HG03097 (cell line): ENCODE data around the gene DGKD.

ENCODE experiments used
- ATAC-seq: cut with Tn5 transposase; IDR thresholded peaks from one replicate; pipeline ENCODE4 v1.9.1; 2021; ENCODE audit not compliant: unreplicated experiment, low FRiP score

DGKD gene, protein sequence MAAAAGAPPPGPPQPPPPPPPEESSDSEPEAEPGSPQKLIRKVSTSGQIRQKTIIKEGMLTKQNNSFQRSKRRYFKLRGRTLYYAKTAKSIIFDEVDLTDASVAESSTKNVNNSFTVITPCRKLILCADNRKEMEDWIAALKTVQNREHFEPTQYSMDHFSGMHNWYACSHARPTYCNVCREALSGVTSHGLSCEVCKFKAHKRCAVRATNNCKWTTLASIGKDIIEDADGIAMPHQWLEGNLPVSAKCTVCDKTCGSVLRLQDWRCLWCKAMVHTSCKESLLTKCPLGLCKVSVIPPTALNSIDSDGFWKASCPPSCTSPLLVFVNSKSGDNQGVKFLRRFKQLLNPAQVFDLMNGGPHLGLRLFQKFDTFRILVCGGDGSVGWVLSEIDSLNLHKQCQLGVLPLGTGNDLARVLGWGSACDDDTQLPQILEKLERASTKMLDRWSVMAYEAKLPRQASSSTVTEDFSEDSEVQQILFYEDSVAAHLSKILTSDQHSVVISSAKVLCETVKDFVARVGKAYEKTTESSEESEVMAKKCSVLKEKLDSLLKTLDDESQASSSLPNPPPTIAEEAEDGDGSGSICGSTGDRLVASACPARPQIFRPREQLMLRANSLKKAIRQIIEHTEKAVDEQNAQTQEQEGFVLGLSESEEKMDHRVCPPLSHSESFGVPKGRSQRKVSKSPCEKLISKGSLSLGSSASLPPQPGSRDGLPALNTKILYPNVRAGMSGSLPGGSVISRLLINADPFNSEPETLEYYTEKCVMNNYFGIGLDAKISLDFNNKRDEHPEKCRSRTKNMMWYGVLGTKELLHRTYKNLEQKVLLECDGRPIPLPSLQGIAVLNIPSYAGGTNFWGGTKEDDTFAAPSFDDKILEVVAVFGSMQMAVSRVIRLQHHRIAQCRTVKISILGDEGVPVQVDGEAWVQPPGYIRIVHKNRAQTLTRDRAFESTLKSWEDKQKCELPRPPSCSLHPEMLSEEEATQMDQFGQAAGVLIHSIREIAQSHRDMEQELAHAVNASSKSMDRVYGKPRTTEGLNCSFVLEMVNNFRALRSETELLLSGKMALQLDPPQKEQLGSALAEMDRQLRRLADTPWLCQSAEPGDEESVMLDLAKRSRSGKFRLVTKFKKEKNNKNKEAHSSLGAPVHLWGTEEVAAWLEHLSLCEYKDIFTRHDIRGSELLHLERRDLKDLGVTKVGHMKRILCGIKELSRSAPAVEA

DNA sequence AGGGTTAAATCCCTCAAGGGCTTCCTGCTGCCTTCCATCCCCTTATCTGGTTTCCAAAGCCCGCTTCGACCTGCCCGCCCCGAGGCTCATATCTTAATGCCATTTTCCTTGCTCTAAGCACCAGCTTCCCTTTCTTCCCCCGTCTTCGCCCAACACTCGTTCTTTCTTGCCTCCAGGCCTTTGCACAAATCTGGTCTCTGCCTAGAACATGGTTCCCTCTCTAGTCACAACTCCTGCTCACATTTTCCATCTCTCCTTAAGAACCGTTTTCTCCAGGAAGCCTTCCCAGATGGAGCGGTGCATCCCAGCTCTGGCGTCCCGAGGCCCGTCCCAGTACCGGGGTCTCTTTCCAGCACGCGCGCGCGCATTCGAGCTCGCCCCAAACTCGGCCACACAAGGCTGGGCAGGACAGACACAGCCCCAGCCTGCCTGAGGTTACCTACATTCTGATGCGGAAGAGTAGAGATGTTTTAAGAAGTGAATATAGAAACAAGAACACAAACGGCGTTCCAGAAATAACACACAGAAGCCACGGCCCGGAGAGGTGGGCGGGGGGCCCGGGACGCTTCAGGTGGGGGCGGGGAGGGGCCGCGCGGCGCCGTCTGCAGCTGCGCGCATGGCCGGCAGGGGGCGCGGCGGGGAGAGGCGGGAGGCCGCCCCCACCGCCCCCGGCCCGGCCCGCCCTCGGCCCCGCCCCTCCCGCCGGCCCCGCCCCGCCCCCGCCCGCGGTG, at the start of gene DGKD:
Gene DGKD (plus strand): TSS at position 726 of the 731 bp plus-strand sequence. CDS start 25 bp downstream, outside the sequence.
- peak; percentile 41 for ATAC-seq

DNA sequence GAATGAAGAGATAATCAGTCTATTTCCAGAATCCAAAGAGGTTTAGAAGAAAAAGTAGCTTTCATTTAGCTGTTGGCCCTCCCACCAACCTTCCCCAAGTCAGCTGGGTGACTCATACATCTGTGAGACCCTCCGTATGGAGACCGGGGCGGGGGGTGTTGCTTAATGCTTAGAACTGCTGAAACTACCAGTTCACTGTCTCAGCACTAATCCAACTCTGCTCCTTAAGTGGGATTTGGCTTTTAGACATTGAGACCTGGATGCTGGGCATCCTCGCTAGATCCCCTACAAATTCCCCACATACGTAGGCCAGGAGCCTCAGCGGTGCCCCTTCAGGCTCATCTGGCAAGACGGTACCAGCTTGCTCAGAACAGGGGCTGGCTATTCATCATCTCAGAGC, 46.7 kb upstream of the DGKD start, which contains the start of gene SAG:
Gene SAG (plus strand): TSS at position 252 of the 400 bp plus-strand sequence. CDS start 1,374 bp downstream, outside the sequence.
- ATAC-seq = no peak

DNA sequence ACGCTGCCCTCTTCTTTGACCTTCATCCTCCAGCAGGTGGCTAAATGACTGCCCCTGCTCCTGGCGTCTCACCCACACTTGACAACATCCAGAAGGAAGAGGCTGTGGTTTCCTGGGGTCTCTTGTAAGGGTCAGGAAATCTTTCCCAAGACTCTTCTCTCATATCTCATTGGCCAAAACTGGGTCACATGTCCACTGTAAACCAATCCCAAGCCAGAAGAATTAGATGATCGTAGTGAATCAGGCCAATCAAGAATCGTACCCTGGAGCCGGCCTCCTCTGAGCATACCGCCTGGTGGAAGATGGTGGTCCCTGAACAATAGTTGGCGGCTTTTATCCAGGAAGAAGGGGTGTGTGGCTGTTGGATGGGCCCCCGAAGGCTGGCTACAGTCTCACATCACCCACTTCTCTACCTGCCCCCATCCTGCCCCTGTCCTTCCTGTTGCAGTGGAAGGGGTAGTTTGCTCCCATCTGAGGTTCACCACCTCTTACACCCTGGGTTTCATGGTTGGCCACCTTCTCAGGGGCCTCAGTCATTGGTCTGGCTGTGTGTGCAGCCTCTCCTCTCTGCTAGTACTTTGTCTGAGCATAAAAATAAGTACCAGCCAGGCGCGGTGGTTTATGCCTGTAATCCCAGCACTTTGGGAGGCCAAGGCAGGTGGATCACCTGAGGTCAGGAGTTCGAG, 42.9 kb upstream of the DGKD start:
- no peak for ATAC-seq

DNA sequence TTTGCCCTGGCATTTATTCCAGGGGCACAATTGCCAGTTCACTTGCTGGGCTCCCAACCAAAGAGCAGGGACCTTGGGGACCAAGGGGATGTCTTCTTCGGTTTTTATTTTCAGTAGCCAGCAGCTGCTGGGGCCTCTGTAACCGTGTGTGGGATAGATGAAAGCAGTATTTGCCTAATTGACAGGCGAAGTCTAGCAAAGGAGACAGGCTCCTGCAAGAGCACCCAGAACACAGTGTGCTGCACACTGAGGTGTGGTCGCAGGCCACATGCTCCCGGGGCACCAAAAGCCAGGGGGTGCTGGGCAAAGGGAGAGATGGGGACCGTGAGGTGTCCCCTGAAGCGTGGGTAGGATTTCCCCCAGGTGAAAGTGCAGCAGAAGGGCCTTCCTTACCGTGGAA, 41.4 kb upstream of the DGKD start:
- ATAC-seq = no peak

- no peak for ATAC-seq
Measured at GRCh38 chr2:233314180-233314925, 39.9 kb upstream of the DGKD start.

GRCh38 chr2:233317196-233317943, 36.9 kb upstream of the DGKD start:
- no peak for ATAC-seq

- no peak for ATAC-seq
Measured at GRCh38 chr2:233319256-233319655, 35.0 kb upstream of the DGKD start.

GRCh38 chr2:233320470-233320869, 33.8 kb upstream of the DGKD start:
- no peak for ATAC-seq

DNA sequence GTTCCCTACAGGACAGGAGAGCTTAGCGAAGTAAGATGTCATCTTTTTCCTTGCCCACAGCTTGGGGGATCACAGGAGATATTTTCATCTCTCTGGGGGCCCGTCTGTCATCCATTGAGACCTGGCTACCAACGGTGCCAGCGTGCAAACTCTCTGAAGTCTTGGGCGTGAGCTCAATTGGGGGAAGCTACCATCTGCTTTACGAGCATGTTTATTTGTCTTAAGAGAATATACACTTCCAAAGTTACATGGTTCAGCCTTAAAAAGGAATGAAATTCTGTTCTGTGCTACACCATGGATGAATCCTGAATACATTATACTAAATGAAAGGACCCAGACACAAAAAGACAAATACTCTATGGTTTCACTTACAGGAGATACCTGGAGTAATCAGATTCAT, 33.1 kb upstream of the DGKD start:
- ATAC-seq = no peak

DNA sequence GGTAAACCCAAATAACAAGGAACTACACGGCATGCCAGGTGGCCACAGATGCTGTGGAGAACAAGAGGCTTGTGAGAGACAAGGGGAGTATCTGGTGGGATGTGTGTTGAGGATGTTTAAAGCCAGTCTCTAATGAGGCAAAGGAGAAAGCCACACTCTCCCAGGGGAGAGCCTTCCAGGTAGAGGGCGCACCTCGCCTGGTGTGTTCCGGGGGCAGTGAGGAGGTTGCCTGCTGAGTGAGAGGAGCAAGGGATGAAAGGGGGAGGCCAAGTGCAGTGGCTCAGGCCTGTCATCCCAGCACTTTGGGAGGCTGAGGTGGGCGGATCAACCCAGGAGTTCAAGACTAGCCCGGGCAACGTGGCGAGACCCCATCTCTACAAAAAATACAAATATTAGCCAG, 30.4 kb upstream of the DGKD start:
- ATAC-seq = no peak

DNA sequence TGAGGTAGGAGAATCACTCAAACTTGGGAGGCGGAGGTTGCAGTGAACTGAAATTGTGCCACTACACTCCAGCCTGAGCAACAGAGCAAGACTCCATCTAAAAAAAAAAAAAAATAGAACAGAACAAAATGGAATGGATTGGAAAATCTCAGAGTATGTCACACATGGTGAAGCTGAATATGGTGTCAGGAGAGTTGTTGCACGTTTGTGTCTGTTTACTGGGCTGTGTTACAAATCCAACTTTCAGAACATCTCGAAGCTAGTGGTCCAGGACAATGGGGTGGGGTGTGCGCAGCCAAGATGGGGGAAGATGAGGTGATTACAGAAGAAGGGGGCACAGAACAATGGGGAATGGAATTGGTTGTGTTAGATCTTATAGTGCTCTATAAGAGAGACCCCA, 29.0 kb upstream of the DGKD start:
- no peak for ATAC-seq

DNA sequence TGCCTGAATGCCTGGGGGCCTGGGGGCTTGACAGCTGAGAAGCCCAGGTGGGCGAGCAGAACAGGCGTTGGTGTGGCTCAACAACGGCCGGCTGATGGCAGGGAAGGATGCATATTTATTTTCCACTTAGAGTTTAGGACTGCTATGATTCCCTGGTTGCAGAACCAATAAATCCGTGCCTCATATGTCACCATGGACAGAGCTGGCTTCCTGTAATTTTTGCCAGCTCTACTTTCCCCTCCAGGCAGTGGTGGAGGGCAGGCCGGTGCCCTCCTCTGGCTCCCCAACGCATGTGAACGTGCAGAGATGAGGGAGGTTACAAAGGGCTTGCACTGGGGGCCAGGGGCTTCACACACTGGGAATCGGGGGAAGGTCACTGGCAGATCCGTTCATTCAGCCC, 28.5 kb upstream of the DGKD start:
- ATAC-seq = no peak

- no peak for ATAC-seq
Measured at GRCh38 chr2:233326500-233326899, 27.8 kb upstream of the DGKD start.

DNA sequence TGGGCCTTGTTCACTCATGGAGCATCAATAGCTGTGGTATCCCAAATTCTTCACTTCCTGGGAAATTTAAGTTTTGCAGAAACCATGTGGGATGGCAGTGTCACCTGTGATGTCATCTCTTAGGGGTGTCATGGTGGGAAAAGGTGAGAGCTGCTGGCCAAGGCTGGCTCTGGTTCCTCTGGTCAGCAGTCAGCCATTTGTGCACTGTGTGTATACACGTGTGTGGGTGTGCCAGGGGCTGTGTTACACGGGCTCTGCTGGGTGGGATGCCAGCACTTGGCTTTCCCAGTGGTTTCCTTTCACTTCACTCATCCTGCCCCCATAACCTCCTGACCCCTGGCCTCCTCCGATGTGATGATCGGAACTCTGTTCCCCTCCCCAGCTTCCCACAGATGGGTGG, 25.4 kb upstream of the DGKD start:
- no peak for ATAC-seq

DNA sequence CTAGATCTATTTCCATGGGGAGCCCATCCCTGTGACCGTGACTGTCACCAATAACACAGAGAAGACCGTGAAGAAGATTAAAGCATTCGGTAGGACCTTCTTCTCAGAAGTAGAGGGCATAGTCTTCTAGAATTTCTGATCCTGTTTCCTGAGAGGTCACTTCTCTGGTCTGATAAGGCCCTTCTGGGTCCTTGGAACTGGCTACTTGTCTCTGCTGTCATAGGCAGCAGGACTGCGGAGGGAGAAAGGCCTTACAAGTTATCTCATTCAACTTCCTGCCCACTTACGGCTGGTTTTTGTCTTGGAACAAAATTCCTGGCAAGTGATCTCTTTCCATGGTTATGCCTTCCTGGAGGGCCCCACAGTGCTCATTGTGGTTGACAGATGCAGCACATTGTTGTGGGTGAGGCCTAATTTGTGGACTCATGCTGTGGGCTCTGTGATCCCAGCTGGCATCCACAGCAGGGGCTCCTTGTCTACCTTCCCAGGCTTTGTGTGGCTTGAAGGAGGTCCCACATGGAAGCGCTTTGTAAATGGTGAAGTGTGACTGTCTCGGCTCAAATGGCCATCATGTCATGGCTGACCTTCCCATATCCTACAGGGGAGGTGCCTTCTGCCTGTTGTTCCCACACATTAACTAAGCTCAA, 24.7 kb upstream of the DGKD start:
- ATAC-seq = no peak

DNA sequence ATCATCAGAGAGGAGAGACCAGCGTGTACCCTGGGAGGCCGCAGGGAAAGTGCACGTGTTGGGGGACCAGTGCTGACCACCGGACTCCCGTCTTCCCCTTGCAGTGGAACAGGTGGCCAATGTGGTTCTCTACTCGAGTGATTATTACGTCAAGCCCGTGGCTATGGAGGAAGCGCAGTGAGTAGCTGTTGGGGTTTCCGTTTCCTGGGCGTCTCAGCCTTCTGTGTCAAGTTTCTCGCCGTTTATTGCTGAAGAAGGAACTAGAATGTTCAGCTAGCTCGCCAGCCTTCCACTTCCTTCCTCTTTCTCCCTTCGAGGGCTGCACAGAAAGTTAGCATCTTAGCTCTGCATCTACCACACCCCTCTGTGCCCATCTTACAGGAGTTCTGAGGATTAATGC, 22.8 kb upstream of the DGKD start:
- peak; percentile 87 for ATAC-seq

- no peak for ATAC-seq
Measured at GRCh38 chr2:233332125-233332524, 22.2 kb upstream of the DGKD start.

GRCh38 chr2:233334915-233335314, 19.4 kb upstream of the DGKD start:
- ATAC-seq = no peak
